Measurements from ENCODE around the gene PITX2.

Gene PITX2

GRCh38 chr4:110654254-110654635 is 31.4 kb upstream of the PITX2 start:
- POLR2A ChIA-PET, result no interaction called here
- no peak overlapping the region for H3K27ac ChIP-seq (ENCODE audit: extremely low read depth, low read depth, low read length)
- no peak for TF ChIP-seq KLF17 (tag by site-specific recombination; IDR thresholded peaks at IDR 0.05)
- no peak for TF ChIP-seq KLF9 (tag by site-specific recombination; IDR thresholded peaks at IDR 0.05; ENCODE audit: low read depth)
- TF ChIP-seq KLF10 (tag by site-specific recombination; IDR thresholded peaks at IDR 0.05), result no peak
- no peak for TF ChIP-seq PATZ1 (tag by site-specific recombination; IDR thresholded peaks at IDR 0.05)
- TF ChIP-seq ZNF184 (tag by site-specific recombination; IDR thresholded peaks at IDR 0.05), result no peak
- TF ChIP-seq ZNF664 (tag by site-specific recombination; IDR thresholded peaks at IDR 0.05), result no peak
- no peak for TF ChIP-seq ZNF398 (tag by site-specific recombination; IDR thresholded peaks at IDR 0.05)
- TF ChIP-seq ZBTB17 (tag by site-specific recombination; IDR thresholded peaks at IDR 0.05), result no peak
- no peak for TF ChIP-seq ZNF416 (tag by site-specific recombination; IDR thresholded peaks at IDR 0.05)
- TF ChIP-seq ZNF571 (tag by site-specific recombination; IDR thresholded peaks at IDR 0.05), result no peak
- H3K36me3 ChIP-seq (ENCODE audit: control insufficient read depth in 2 of 2, insufficient read depth in 1 of 2, low read length in 2 of 2), result no peaks in the 10 kb centered on the region
- H3K4me1 ChIP-seq (ENCODE audit: control insufficient read depth, insufficient read depth, low read length), result no peaks in the 10 kb centered on the region
- no peaks in the 10 kb centered on the region for H3K9me3 ChIP-seq (ENCODE audit: control insufficient read depth, insufficient read depth, low read depth, low read length)
- no peak overlapping the region for H3K4me3 ChIP-seq (ENCODE audit: low read depth, low read length)
- CTCF ChIA-PET, result no interaction called here

GRCh38 chr4:110653321-110654253 is 30.7 kb upstream of the PITX2 start:
- no peaks in the 10 kb centered on the region for H3K9me3 ChIP-seq (ENCODE audit: control insufficient read depth, insufficient read depth, low read depth, low read length)
- no peak overlapping the region for H3K4me3 ChIP-seq (ENCODE audit: low read depth, low read length)
- ChIA-PET CTCF (no interaction called here), POLR2A (no interaction called here)
- TF ChIP-seq ZNF677 (tag by site-specific recombination; IDR thresholded peaks at IDR 0.05) (no peak), ZEB2 (tag by site-specific recombination; IDR thresholded peaks at IDR 0.05) (no peak), ZNF211 (tag by site-specific recombination; IDR thresholded peaks at IDR 0.05; ENCODE audit: low read depth) (no peak), IKZF3 (tag by site-specific recombination; IDR thresholded peaks at IDR 0.05) (no peak), PRDM2 (tag by site-specific recombination; IDR thresholded peaks at IDR 0.05; ENCODE audit: borderline replicate concordance) (no peak), AEBP2 (tag by site-specific recombination; IDR thresholded peaks at IDR 0.05; ENCODE audit: borderline replicate concordance) (no peak), MEIS1 (CRISPR knock-in tag; IDR thresholded peaks at IDR 0.05; ENCODE audit: borderline replicate concordance) (no peak), ZNF571 (tag by site-specific recombination; IDR thresholded peaks at IDR 0.05) (no peak), ZNF707 (tag by site-specific recombination; IDR thresholded peaks at IDR 0.05) (no peak)
- no peak overlapping the region for H3K27ac ChIP-seq (ENCODE audit: extremely low read depth, low read depth, low read length)
- no peaks in the 10 kb centered on the region for H3K36me3 ChIP-seq (ENCODE audit: control insufficient read depth in 2 of 2, insufficient read depth in 1 of 2, low read length in 2 of 2)
- no peaks in the 10 kb centered on the region for H3K4me1 ChIP-seq (ENCODE audit: control insufficient read depth, insufficient read depth, low read length)
